HG03039 (cell line): ENCODE measurements around the gene EIF3A.
"Not testable (repeated sequence)": the region's sequence is repeated elsewhere in the genome, so short reads cannot be mapped to it uniquely, and the experiment has no call there.

Experiments
- ATAC-seq: cut with Tn5 transposase; IDR thresholded peaks from one replicate; pipeline ENCODE4 v1.9.1; 2021; ENCODE audit warnings: mild to moderate bottlenecking, moderate library complexity; ENCODE audit not compliant: unreplicated experiment

EIF3A gene

GRCh38 chr10:119049777-119050176 lies 30.8 kb downstream of the EIF3A start:
- ATAC-seq, result no peak

DNA sequence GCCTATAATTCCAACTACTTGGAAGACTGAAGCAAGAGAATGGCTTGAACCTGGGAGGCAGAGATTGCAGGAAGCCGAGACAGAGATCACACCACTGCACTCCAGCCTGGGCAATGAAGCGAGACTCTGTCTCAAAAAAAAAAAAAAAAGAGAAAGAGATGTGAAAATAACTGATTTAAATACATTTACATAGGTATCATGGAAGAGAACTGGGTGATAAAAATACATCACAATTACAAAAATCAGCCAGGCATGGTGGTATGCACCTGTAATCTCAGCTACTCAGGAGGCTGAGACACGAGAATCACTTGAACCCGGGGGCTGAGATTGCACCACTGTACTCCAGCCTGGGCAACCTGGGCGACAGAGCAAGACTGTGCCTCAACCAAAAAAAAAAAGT lies 31.3 kb downstream of the EIF3A start:
- no peak for ATAC-seq

- no peak for ATAC-seq
Measured at GRCh38 chr10:119045561-119045960, 35.1 kb downstream of the EIF3A start.

- no peak for ATAC-seq
Measured at GRCh38 chr10:119042169-119042568, 38.4 kb downstream of the EIF3A start.

- no peak for ATAC-seq
Measured at GRCh38 chr10:119041326-119041725, 39.3 kb downstream of the EIF3A start.

- ATAC-seq, result no peak
Measured at GRCh38 chr10:119039161-119039560, 41.5 kb downstream of the EIF3A start.

DNA sequence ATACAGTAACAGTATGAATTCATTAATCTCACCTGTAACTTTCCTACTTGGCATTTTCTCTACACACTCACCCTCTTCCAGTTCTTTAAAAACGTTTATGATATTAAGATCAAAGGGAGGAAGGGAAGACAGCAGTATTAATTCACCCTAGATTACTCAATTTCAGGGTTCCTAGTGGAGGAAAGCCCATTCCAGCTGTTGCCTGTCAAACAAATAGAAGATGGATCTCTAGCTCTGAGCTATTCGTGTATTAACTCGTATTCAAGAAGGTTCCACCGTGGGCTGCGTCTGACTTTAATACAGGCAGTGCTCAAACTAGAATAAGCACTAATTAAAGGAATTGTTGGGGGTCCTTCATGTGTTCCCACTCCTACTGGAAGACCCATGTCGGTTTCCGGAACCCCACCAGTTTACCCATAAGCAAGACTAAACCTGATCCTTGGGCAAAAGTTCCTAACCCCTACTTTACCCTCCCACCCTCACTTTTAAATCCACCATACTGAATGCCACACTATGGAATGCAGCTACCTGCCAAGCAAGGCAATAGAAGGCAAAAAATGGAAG lies 49.0 kb downstream of the EIF3A start:
- ATAC-seq, result no peak

DNA sequence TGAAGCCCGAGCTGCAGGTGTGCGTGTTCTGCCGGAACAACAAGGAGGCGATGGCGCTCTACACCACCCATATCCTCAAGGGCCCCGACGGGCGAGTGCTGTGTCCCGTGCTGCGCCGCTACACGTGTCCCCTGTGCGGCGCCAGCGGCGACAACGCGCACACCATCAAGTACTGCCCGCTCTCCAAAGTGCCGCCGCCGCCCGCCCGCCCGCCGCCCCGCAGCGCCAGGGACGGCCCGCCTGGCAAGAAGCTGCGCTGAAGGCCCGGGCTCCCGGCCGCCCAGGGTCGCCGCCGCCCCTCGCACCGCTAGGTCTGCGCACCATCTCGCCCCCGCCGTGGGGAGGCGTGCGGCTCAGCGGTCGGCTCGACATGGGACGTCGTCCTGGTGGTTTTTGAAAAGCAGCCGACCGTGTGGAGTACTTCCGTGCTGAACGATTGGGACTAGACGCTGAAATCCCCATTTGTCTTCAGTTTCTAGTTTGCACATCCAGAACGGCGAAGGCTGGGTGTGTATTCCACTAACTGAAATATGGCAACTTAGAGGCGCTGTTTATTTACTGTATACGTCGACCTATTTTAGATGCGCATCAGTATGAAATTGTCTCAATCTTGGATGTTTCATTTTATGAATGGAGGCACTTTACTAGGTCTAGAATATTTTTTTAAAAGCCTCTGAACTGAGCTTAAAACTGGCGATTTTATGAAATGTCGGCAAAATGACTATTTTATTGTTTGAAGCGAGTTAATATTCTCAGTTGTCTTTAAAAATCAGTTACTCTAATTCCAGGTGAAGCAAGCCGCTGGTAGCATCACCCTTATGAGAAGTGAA lies 50.0 kb downstream of the EIF3A start:
- ATAC-seq, result peak; percentile 43

GRCh38 chr10:119029613-119030420 lies 50.8 kb downstream of the EIF3A start, which contains the start of gene NANOS1:
NANOS1 (plus strand) TSS chr10:119029714; CDS start chr10:119029802, 88 bp downstream.
- peak; percentile 11 for ATAC-seq

GRCh38 chr10:119028900-119029612 lies 51.6 kb downstream of the EIF3A start:
- ATAC-seq, result peak; percentile 54

- not testable (repeated sequence) for ATAC-seq
Measured at GRCh38 chr10:119028445-119028899, 52.1 kb downstream of the EIF3A start.

DNA sequence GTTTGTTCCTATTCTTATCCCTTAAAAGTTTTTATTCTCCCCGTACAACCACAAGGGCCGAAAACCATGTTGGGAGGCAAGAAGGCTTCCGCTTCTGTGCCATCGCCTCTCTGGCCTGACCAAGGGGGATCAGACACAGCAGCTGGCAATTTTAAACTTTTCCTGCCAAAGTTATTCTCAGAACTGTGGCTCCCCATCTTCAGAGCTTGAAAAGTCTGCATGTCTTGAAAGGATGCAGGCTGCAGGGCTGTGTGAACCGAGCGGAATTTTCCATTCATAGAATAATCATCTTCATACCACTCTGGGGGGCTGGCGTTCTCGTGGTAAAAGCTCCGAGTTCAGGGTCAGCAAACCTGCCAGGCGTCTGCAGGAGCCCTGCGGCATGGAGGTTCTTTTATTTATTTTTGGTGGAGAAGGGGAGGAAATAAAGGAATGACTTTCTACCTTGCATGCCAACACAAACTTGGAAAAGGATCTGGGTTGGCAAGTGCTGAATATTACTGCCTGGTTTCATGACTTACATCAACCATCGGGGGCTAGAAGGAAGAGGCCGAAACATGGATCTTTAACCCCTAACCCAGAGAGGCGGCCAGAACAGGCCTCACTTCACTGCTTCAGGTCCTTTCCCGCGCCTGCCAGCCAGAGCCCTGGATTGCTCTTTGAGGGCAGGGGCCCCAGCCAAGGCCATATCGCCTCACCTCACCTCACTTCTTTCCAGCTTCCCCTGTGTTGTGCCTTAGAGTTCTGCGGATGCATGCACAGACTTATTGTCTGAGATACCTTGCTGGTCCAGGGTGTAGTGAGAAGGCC lies 54.1 kb downstream of the EIF3A start:
- ATAC-seq, result no peak

DNA sequence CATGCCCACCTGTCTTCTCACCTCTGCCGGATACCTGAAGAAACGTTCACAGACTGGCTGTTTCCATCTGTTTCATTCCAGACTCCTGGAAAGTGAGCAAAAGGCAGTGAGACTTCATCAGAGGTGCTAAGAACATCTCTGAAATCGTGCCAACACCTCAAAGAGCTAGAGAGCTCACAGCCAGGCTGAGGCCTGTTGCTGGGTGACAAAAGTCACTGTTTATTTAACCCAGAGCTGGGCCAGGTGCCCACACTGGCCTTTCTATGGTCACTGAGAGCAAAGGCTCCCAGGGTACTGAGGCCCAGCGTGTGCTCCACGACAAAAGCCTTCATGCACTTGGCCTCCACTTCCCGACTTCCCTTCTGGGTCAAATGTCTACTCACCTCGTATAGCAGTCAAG lies 54.8 kb downstream of the EIF3A start:
- no peak for ATAC-seq

GRCh38 chr10:119025336-119025735 lies 55.3 kb downstream of the EIF3A start:
- ATAC-seq, result no peak

DNA sequence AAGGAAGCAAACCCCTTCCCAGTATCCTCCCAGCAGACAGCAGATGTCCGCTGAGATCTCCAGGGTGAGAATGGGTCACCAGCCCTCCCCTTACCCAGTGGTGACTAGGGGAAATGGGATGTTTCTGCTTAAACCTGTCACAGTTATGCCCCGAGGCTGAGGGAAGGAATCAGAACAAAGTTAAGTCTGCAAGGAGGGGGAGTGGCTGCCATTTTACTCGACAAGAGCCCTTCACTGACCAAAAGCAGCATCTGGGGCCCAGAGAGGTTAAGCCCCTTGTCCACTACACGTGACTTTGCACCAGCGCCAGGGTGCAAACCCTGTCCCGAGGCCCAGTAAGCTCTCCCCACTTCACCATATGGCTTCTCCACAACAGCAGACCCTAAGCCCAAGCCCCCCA lies 55.7 kb downstream of the EIF3A start:
- no peak for ATAC-seq

DNA sequence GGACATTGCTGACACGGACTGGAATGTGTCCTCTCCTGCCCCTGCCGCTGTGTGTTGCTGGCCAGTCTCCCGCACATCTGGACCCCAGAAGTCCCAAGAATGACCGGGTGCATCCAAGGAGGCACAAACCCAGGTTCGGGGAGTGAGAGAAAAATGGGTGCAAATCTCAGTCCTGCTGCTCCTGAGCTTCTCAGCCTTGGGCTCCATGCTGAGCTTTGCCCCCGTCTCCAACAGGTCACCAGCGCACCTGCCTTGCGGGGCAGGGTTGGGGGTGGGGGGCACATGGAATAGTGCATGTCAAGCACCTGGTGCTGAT lies 57.1 kb downstream of the EIF3A start:
- ATAC-seq, result no peak

- ATAC-seq, result no peak
Measured at GRCh38 chr10:119022846-119023552, 57.6 kb downstream of the EIF3A start.

DNA sequence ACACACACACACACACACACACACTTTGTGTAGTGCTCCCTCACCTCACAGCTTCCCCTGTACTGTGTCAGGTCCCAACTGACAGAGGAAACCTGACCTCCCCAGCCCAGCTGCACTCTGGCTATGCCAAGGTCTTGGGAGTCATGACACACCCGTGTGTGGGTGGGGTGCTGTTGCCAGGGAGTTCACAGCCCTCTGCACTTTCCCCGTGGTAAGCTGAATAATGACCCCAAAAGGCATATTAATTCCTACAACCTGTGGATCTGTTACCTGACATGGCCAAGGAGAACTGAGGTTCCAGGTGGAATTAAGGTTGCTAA lies 60.0 kb downstream of the EIF3A start:
- ATAC-seq, result no peak

GRCh38 chr10:119007211-119007574 lies 73.4 kb downstream of the EIF3A start:
- no peak for ATAC-seq
